Occipital lobe (tissue), 2 donors: ENCODE results near the gene COX20. TPM values are rescaled to one million over a fixed set of nuclear protein-coding genes. Genes with fewer than 3 reads are reported as not detected.
A peak's percentile ranks its signal among the peaks of the same experiment; 100 is the strongest.
"Not testable (repeated sequence)": the region's sequence is repeated elsewhere in the genome, so short reads cannot be mapped to it uniquely, and the experiment has no call there.

Experiments used
- DNase-seq: peaks from one replicate; lab custom pipeline; 2025; lab: John Stamatoyannopoulos, UW
- total RNA-seq: library from RNA; depleted of rRNA; stranded (reverse); fragments of >200 nt; gene quantifications from one replicate; pipeline ENCODE4 v1.2.3, GENCODE V29; 2014

The COX20 gene
- total RNA-seq, 1 donor from 2014 or later = 71.1 TPM

DNA sequence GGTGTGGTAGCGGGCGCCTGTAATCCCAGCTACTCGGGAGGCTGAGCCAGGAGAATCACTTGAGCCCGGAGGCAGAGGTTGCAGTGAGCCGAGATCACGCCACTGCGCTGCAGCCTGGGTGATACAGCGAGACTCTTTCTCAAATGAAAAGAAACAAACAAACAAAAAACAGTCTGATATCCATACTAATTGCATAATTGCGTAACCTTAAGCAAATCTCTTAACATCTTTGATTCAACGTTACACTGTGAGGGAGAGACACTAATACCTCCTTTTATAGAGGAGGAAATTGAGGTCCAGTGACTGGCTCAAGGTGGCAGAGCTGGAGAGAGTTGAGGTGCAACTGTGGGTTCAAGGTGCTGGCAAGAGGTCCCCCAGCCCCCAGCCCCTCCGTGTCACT, 12.6 kb upstream of the COX20 start:
- DNase-seq = no peak

- no peak for DNase-seq
Observed at GRCh38 chr1:244826712-244827111, 8.7 kb upstream of the COX20 start.

DNA sequence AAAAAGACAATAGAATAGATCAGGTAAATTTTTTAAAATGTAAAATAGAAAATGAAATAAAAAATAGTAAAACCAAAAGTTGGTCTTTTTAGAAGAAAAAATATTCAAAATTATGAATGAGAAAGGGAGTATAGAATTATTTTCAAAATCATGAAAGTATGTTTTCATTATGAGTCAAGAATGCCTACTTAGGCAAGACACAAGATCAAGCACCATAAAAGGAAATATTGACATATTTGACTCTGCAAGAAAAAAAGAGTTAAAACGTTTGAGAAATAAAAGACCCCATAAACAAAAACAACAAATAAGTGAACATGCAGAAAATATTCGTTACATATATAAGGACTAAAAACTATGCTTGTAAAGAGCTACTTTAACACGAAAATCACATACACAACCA, 4.8 kb upstream of the COX20 start:
- DNase-seq = no peak

DNA sequence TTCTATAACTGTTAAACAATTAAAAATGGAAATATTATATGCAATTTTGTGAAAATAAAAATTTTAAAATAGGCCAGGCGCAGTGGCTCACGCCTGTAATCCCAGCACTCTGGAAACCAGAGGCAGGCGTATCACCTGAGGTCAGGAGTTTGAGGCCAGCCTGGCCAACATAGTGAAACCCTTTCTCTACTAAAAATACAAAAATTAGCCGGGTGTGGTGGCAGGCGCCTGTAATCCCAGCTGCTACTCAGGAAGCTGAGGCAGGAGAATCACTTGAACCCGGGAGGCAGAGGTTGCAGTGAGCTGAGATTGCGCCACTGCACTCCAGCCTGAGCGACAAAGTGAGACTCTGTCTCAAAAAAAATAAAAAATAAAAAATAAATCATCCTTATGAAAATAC, 2.2 kb upstream of the COX20 start:
- DNase-seq = not testable (repeated sequence)

DNA sequence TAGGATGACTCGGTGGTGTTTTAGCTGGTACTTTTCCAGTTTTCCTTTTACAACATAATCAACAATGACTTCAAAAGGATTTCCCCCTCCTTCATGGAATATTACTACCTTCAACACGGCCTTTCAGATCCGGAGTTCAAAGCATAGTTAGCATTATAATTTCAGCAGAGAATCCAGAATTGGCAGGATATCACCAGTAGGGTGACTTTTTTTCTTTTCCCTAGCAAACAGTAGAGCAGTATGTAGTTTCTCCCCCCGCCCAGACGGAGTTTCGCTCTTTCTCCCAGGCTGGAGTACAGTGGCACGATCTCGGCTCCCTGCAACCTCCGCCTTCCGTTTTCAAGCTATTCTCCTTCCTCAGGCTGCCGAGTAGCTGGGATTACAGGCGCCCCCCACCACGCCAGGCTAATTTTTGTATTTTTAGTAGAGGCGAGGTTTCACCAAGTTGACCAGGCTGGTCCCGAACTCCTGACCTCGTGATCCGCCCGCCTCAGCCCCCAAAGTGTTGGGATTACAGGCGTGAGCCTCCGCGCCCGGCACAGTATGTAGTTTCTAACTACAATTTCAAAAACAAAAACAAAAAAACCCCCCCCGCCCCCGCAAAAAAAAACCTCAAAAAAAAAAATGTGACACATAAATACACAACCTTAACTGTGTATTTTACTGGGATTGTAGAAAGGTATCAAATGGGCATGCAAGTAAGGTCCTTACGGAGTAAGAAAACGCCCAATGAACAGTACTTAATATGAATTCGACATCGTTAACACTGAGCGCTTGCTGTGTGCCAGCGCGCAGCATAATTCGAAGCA, 1.5 kb upstream of the COX20 start:
- DNase-seq = peak; percentile 8

- peak; percentile 86 for DNase-seq
Observed at GRCh38 chr1:244834543-244835275, 749 bp upstream of the COX20 start.

- no peak for DNase-seq
Observed at GRCh38 chr1:244836135-244836521, 670 bp downstream of the COX20 start.

GRCh38 chr1:244836584-244836983, 1.1 kb downstream of the COX20 start:
- DNase-seq = no peak

DNA sequence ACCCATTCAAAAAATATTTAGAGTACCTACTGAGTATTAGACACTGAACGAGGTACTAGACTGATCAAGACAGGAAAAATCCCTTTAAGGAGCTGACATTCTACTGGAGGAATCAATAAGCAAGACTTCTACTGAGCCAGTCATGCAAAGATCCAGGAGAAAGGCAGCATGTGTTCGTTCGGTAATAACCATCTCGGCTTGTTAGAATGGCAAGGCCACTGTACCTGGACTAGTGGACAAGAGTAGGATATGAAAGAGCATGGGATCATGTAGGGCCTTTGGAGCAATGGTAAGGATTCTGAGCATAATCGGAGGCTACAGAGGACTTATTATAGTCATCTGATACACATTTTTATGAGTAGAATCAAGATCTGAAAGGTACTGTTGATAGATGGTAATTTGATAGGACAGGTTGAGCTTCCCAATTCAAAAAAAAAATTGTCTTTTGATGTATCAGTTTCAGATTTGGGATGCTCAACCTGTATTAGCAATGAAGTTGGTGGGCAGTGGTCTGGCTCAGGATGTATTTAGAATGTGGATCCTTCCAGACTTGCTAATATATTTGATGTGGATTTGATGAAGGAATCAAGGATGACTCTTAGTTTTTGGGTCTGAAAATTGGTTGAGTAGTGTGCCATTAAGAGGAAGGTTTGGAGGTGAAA, 2.3 kb downstream of the COX20 start:
- no peak for DNase-seq

DNA sequence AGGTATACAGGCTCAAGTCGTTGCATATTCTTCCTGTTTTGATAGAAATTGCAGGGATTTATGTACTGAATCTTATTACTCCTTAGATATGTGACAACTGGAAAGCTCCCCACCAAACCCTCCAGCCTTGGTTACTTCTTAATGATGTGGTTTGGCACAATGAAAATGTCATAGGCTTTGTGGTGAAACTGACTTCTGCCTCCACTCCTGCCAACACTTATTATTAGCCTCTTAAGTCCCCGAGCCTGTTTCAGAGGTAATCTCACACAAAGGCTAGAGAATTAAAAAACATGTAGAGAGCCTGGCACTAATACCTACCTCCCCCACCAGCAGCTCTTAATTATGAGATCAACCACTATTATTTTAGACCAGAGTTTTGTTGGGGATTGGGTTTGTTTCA, 4.2 kb downstream of the COX20 start:
- DNase-seq = no peak

GRCh38 chr1:244840219-244840794, 4.8 kb downstream of the COX20 start:
- no peak for DNase-seq

- no peak for DNase-seq
Observed at GRCh38 chr1:244841273-244841927, 5.9 kb downstream of the COX20 start.

GRCh38 chr1:244843148-244843978, 7.9 kb downstream of the COX20 start:
- DNase-seq = no peak

DNA sequence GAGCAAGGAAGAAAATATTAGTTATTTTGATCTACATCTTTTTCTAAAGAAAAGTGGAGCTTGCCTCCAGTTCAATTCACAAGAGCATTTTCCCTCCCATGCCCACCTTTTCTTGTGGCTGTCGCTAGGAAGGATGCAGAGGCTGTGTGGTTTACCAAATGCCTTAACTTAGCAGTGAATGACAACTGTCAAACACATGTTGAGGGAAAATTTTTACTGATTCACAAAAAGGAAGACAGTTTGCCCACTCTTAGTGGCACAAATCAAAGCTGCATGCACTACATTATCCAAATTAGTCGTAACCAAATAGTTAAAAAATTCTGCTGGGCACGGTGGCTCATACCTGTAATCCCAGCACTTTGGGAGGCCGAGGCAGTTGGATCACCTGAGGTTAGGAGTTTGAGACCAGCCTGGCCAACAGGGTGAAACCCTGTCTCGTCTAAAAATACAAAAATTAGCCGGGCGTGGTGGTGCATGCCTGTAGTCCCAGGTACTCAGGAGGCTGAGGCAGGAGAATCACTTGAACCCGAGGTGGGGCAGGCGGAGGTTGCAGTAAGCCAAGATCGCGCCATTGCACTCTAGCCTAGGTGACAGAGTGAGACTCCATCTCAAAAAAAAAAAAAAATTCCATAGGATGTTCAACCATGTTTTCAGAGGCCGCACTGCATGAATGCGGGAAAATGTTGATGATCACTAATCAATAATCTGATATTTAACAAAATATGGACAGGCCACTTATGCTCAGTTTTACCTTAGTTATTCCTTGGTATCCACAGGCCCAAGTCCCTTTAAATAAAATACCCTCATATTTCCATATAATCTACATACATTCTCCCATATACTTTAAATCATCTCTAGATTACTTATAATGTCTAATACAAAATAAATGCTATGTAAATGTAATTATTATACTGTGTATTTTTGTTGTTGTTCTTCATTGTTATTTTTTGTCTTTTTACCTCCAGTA, 9.0 kb downstream of the COX20 start:
- DNase-seq = no peak

GRCh38 chr1:244846653-244847052, 11.2 kb downstream of the COX20 start:
- DNase-seq = no peak

DNA sequence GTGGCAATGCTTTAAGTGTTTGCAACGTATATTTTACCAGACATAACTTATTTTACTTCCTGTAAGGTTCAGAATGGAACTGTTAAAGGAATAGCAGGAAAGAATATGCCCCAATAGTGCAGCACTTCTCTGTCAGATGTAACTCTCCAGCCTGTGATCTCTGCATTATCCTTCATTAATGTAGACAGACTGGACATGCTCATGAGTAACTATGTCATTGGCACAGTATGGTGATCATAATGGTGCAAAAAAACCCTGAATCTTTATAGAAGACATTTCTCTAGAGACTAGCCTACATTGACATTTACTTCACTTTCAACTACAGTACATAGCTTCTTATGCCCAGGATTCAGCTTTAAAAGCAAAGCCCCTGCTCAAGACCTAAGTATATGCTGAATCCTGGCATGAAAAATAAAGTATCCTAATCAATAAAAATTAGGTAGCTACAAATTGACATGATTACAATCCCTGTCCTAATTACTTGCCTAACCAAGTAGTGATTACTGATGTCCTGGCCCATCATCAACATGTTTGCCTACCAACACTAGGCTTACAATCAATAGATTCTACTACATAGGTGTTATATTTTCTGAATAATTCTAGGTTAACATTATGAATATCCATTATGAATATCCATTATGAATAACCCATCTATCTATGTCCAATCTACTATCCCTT, 13.9 kb downstream of the COX20 start:
- no peak for DNase-seq

GRCh38 chr1:244850099-244850852, 14.8 kb downstream of the COX20 start:
- DNase-seq = no peak

- no peak for DNase-seq
Observed at GRCh38 chr1:244850896-244851295, 15.4 kb downstream of the COX20 start.
